Left lobe of liver (tissue), 2 donors: ENCODE measurements around the gene CHCHD6. TPM values are rescaled to one million over a fixed set of nuclear protein-coding genes. Genes with fewer than 3 reads are reported as not detected.
A peak's percentile ranks its signal among the peaks of the same experiment; 100 is the strongest.

ENCODE experiments used
- ATAC-seq: fragments of 200-7000 bp; cut with Tn5 transposase; one replicate; pipeline ENCODE4 v1.9.1; 2020; ENCODE audit warnings: mild to moderate bottlenecking, moderate library complexity
- DNase-seq: peaks from one replicate; pipeline ENCODE4 v3.0.0-alpha.2; 2020; ENCODE audit warnings: low spot score
- total RNA-seq: library from RNA; stranded (reverse); gene quantifications from one replicate; pipeline ENCODE4 v1.2.1, GENCODE V29; 2021
- donor health status: DM: no; HTN: no; CAD: no; lungs with moderate emphysema.
- donor health status: DM: no; HTN: yes; CAD: no.

CHCHD6 gene
- total RNA-seq, 1 donor from 2014 or later = 3.8 TPM

GRCh38 chr3:126817781-126818180 is 113.7 kb downstream of the CHCHD6 start:
- DNase-seq (no peak), ATAC-seq (no peak)

GRCh38 chr3:126818400-126819095 is 114.5 kb downstream of the CHCHD6 start:
- ATAC-seq (no peak), DNase-seq (no peak)

DNA sequence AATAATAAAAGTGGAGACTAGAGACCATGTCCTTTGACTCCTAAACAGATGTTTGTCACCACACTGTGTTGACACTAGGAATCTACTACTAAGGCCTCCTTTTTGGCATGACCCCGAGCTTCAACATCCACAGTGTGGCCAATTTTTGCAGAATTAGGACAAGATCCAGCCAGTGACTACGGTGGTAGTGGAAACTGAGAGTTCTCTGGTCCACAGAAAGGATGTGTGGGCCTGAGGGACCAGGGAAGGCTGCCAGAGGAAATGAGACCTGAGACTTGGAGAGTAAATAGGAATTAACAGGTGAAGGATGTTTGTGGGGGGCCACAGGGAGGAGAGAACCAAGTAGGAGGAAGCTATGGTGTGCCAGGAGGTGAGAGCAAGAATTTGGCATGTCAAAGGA is 122.7 kb downstream of the CHCHD6 start:
- no peak for ATAC-seq
- DNase-seq = no peak

DNA sequence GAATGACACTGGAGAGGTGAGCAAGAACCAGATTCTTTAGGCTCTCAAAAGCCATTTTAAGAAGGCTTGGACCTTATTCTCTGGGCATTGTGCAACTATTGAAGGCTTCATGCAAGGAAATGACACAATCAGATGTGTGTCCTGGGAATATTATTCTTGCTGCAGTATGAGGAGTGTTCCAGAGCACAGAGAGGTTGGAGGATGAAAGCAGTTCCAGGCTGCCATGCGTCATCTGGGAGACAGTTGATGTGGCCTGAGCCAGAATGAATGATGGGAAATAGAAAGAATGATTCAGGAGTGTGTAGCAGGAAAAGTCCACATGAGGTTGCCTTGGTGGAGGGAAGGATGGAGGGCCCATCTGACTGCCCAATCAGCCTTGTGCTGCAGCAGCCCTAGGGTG is 123.1 kb downstream of the CHCHD6 start:
- DNase-seq (no peak), ATAC-seq (no peak)

DNA sequence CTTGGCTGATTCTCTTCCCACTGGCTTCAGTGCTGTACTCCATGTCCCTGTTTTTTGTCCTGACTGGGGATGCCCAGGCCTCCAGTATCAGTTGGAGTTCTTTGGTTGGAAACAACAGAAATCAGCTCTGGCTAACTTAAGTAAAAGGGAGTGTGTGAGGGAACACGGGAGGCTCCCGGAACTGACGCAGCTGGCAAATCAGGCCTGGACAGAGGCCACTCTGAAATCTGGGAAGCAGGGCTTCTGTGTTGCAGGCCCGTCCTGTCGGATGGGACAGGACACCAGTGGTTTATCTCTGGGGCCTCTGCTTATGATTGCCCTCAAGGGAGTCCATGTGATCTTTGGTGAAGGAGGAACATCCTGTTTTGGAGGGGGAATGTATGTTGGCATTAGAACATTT is 124.3 kb downstream of the CHCHD6 start:
- ATAC-seq = no peak
- DNase-seq = no peak

GRCh38 chr3:126832933-126833332 is 128.9 kb downstream of the CHCHD6 start:
- ATAC-seq = no peak
- no peak for DNase-seq

GRCh38 chr3:126834596-126835471 is 130.8 kb downstream of the CHCHD6 start:
- no peak for DNase-seq
- ATAC-seq = no peak

- DNase-seq (no peak), ATAC-seq (no peak)
Measured at GRCh38 chr3:126835472-126836219, 131.6 kb downstream of the CHCHD6 start.

GRCh38 chr3:126836220-126836860 is 132.3 kb downstream of the CHCHD6 start:
- no peak for DNase-seq
- ATAC-seq = no peak

DNA sequence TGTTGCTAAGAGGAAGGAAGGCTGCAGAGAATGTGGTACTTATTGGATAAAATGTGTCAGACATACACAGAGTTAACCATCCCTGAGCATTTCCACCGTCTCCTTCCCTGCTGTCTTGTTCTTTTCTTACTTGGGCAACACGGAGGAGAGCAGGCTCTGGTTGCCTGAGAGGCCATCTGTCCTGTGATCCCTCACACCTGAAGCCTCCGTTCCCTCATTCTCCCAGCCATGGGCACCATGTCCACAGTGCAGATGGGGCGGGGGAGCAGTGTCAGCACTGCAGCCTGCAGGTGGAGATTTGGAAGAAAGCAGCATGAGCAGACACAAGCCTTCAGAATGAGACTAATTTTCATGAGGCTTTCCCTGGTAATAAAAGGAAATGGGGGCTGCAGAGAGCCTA is 133.7 kb downstream of the CHCHD6 start:
- no peak for ATAC-seq
- no peak for DNase-seq

DNA sequence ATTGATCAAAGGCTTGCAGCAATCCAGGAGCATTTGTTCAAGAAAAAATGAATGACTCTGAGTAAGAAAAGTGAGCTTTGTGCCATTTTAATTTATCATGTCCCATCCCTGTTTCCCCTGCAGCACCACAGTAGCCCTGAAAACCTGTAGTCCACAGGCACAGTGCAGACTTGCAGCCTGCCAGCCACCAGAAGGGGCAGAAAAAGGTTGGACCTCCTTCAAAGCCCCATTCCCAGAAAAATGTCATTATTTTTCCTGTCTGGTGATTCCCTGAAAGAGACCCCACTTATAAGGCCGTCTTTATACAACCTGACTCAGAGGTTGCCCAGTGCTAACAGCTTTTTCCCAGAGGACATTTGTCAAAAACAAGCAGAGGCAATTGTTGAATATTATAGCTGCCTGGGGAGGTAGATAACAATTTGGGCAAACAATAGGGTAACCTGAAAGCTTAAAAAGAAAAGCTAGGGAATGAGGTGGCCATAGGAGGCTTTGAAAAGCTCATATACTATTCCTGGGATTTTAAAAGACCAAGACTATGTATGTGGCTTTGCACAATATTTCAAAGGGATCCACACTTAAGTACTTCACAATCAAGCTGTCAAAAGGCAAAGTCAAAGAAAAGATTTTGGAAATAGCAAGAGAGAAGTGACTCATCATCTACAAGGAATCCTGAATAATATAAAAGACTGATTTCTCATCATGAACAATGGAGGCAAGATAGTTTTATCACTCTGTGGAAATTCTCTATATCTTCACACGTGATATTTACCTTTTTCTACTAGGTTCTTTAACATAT is 142.1 kb downstream of the CHCHD6 start:
- ATAC-seq = no peak

DNA sequence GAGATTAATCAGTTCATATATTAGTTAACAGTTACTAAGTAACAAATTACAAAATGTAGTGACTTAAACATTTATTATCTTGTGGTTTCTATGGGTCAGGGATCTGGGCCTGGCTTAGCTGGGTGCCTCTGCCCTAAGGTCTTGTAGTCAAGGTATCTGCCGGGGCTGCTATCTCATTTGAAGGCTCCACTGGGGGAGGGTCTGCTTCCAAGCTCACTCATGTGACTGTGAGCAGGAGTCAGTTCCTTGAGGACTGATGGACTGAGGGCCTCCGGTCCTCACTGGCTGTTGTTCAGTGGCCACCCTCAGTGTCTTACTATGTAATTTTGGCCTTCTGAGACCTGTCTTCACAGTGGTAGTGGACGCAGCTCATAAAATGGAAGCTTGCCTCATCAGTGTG is 143.0 kb downstream of the CHCHD6 start:
- DNase-seq (no peak), ATAC-seq (no peak)

More for the DNA sequence above, 142.1 kb downstream of the CHCHD6 start:
- no peak for DNase-seq

- DNase-seq (peak; percentile 10), ATAC-seq (no peak)
Measured at GRCh38 chr3:126848991-126849390, 145.0 kb downstream of the CHCHD6 start.

- no peak for ATAC-seq
- peak; percentile 24 for DNase-seq
Measured at GRCh38 chr3:126849768-126850167, 145.7 kb downstream of the CHCHD6 start.

- ATAC-seq (no peak), DNase-seq (peak; percentile 15)
Measured at GRCh38 chr3:126850370-126851085, 146.5 kb downstream of the CHCHD6 start.

DNA sequence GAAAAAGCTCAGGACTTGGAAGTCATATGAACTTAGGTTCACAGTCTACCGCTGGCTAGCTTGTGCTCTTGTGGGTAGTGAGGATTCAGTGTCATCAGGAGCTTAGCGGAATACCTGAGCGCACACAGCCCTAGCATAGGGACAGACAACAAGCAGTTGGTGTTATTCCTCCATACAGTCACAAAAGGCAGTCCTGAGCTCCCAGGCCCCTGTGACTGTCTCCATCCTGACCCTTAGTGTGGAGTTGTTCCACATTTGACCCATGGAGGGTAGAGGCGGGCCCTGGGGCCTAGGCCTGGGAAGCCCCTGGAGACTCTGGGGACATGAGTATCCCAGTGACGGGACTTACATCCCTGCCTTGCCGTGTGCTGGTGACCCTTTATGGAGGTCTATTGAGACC is 147.3 kb downstream of the CHCHD6 start:
- DNase-seq (peak; percentile 30), ATAC-seq (no peak)

- ATAC-seq (no peak), DNase-seq (peak; percentile 14)
Measured at GRCh38 chr3:126851934-126852333, 147.9 kb downstream of the CHCHD6 start.

- ATAC-seq = no peak
- DNase-seq = no peak
Measured at GRCh38 chr3:126852511-126852910, 148.5 kb downstream of the CHCHD6 start.

GRCh38 chr3:126854666-126855065 is 150.6 kb downstream of the CHCHD6 start:
- ATAC-seq = no peak

DNA sequence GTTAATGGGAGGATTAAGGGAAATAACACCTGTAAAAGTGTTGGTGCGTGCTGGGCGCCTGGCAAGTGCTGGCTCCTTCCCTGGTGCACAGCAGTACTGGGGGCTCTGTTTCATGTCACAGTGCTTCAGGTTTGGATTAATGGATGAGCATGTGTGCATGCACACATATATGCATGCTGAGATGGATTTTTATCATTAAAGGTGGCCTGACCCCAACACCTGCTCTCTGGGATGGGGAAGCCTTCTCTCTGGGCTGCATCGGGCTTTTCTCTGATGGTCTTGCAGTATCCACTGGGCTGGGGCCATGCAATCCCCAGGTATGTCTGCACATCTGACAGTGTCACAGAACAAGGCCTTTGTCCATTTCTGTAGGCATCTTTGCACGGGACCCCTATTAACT is 151.3 kb downstream of the CHCHD6 start:
- DNase-seq (no peak), ATAC-seq (no peak)

More at GRCh38 chr3:126854666-126855065, 150.6 kb downstream of the CHCHD6 start:
- DNase-seq = no peak
